ENCODE results near the gene BTD.
A peak's percentile ranks its signal among the peaks of the same experiment; 100 is the strongest.
"Not testable (repeated sequence)": the region's sequence is repeated elsewhere in the genome, so short reads cannot be mapped to it uniquely, and the experiment has no call there.

Gene BTD

DNA sequence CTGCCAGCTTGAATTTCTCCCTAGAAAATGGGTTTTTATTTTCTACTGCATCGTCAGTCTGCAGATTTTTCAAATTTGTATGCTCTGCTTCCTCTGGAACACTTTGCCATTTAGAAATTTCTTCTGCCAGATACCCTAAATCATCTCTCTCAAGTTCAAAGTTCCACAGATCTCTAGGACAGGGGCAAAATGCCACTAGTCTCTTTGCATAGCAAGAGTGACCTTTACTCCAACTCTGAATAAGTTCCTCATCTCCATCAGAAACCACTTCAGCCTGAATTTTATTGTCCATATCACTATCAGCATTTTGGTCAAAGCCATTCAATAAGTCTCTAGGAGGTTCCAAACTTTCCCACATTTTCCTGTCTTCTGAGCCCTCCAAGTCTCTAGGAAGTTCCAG, 3.0 kb downstream of the BTD start:
- DNase-seq = not testable (repeated sequence)

DNA sequence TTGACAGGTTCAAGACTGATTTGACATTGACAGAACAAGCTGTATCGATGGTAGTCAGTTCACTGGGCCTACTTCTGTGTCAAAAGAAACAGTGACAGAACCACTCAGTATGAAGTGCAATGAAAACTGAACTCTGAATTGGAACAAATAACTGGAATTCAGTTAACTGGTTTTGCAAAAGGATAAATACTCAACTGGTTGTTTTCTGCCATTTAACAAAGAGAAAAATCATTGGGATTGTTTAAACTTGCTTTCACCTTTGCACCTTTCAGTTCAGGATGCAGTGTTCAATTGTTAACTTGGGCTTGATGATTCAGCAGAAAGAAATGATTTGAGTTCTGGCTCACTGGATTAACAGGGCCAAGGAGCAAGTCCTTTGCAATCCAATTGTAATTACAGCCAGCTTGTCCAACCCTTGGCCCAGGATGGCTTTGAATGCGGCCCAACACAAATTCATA, 4.9 kb downstream of the BTD start:
- DNase-seq = no peak

- DNase-seq = no peak
These were observed 8.7 kb downstream of the BTD start for GRCh38 chr3:15610082-15610759.

GRCh38 chr3:15611018-15611417, 9.5 kb downstream of the BTD start:
- no peak for DNase-seq

DNA sequence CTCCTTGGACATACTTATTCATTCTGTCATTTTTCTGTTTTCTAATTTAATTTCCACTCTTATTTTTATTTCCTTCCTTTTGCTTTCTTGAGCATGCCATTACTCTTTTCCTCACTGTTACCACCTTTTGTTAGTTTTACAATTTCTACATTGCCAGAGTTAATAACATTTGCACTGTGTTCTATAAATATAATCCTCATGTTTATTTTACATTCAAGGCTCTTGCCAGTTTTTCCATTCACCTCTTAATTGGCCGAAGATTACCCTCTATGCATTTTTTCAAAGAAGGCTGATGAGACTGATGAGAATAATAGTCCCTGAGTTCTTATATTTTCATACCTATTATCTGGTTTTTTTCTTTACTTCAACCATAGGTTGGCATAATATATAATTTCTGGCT, 10.5 kb downstream of the BTD start:
- no peak for DNase-seq

GRCh38 chr3:15614958-15615357, 13.4 kb downstream of the BTD start:
- DNase-seq = no peak

- no peak for DNase-seq
These were observed 14.5 kb downstream of the BTD start for GRCh38 chr3:15616053-15616452.

- not testable (repeated sequence) for DNase-seq
These were observed 18.3 kb downstream of the BTD start for GRCh38 chr3:15619659-15620464.

DNA sequence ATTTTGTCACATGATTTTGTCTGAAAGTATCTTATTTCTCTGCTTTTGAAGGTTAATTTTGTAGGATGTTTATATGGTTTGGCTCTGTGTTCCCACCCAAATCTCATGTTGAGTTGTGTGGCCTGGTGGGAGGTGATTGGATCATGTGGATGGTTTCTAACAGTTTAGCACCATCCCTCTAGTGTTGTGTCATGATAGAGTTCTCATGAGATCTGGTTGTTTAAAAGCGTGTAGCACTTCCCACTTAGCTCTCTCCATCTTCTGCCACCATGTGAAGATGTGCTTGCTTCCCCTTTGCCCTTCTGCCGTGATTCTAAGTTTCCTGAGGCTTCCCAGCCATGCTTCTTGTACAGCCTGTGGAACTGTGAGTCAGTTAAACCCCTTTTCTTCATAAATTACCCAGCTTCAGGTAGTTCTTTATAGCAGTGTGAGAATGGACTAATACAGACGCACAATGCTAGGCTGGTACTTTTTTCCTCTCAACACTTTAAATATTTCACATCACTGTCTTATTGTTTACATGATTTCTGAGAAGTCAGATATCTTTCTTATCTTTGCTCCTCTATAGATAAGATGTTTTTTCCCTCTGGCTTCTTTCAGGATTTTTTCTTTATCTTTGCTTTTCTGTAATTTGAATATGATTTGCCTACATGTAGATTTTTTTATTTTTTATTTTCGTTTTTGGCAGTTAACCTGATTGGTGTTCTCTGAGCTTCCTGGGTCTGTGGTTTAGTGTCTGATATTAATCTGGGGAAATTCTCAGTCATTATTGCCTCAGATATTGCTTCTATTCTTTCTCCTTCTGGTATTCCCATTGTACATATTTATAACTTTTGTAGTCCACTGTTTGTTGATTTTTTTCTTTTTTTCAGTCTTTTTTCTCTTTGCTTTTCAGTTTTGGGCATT, 22.2 kb downstream of the BTD start:
- DNase-seq = peak; percentile 54

DNA sequence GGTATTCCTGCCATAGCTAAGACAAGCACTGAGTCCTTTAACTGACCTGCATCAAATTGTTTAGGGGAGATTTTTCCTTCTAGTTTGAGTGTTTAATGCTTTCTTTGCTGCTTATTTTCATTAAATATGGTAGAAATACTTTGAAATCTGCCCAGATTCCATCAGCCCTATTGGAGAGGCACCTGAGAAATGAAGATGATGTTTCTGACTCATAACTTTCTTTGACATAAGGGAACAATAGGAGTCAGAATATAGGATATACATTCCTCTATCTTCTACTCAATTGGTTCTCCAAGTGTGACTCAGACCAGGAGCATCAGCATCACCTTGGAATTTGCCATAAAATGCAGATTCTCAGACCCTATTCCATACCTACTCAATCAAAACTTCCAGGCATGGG, 27.4 kb downstream of the BTD start:
- no peak for DNase-seq

DNA sequence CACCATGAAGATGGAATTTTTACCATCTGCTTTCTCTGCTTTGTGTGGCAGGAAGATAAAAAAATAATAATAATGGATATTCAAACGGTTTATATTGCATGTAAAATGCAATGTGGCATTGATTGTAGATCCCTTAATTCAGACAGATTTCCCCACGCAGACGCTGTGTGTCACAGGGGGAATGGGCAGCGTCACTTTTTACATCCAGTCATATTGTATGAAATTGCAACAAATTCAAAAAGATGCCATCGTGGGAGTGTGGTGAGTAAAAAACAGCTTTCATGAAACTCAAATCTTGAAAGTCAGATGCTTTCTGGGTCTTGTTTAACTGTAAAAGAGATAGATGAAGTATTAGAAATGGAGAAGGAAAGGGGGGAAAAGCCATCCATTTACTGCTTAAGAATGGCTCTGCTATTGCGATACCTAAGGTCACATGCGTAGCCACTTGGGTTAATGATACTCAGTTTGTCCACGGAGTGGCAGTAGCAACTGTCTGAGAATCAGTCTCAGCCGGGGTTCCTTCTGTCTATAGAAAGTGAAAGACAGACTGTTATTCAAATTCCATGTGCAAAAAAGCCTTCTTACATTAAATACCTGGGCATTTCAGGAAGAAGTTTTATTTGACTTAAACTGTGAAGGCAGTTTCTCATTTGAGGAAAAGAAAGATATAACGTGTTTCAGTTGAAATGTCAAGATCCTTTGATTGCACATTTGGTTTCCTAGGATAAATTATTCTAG, 28.5 kb downstream of the BTD start:
- peak; percentile 82 for DNase-seq

GRCh38 chr3:15630646-15631350, 29.3 kb downstream of the BTD start:
- no peak for DNase-seq

DNA sequence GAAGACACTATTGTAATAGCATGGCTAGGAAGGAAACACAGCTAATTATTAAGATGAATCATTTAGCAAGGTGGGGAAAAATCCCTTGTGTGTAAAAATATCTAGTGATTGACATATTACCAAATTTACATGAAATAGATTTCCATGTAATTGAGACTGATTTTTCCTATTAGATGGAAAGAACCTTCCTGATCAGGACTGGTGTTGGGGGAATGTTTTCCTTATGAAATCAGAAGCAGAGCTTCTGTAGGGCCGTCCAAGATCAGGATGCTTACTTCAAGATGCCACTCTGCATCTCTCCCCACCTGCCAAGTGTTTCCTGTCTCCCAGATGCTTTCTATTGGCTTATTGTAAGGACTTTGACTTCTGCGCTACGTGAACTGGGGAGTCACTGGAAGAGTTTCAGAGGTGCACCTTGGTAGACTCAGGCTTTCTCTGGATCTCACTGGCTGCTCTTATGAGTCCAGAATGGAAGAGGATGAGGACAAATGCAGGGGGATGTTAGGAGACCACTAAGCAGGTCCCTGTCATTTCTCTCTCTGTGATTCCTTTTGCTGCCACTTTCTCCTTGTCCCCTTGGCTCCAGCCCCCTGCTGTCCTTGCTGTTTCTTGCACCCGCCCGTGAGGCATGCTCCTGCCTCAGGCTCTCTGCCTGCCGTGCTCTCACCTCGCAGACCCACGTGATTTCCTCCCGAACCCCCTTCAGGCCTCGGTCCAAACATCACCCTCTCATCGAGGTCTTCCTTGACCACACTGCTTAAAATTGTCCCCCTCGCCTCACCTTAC, 30.1 kb downstream of the BTD start:
- no peak for DNase-seq

DNA sequence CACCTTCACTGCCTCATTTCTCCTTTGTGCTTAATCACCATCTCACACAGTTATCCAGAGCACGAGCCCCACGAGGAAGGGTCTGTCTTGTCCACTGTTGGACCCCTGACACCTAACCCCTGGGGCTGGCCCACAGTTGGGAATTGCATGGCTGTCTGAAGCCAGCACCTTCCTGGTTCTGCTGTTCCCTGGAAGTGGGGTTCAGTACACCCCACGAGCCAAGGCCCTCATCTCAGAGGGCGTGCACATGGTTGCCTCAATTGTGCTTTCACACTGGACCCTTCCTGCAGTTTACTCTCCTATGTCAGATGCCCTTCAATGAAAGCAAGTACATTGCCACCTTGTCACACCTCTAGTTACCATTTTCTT, 30.7 kb downstream of the BTD start:
- no peak for DNase-seq

DNA sequence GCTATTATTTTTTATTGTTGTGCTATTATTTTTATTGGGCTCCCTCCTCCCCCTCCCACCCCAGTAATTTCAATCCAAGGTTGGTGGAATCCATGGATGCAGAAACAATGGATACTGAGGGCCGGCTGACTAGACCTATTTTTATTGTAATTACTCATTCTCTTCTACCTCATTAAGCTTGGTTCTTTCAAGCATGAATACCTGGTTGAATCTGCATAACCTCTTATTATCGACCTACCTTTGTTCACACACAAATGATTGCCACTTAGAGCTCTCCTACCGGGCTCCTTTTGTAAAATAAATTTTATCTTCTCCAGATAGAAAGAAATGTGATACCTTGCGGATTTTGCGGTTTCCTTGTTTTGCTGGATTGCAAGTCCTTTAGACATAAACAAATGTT, 31.6 kb downstream of the BTD start:
- DNase-seq = no peak

GRCh38 chr3:15633766-15634598, 32.4 kb downstream of the BTD start:
- DNase-seq = no peak

- no peak for DNase-seq
These were observed 33.1 kb downstream of the BTD start for GRCh38 chr3:15634671-15635070.

DNA sequence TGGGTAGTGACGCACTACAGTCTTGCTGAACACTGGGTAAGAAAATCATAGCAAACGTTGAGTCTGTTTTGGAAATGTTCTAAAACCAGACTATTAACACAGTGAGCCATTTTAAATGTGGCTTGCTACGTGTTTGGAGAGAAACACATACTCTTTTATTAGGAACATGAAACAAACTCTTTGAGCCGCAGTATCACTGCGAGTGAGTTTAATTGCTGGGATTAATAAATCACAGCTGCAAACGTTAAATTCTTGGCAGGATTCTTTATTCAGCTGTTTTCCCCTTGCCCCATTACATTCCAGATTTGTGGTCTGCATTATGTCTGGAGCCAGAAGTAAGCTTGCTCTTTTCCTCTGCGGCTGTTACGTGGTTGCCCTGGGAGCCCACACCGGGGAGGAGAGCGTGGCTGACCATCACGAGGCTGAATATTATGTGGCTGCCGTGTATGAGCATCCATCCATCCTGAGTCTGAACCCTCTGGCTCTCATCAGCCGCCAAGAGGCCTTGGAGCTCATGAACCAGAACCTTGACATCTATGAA, 33.6 kb downstream of the BTD start:
- DNase-seq = no peak

DNA sequence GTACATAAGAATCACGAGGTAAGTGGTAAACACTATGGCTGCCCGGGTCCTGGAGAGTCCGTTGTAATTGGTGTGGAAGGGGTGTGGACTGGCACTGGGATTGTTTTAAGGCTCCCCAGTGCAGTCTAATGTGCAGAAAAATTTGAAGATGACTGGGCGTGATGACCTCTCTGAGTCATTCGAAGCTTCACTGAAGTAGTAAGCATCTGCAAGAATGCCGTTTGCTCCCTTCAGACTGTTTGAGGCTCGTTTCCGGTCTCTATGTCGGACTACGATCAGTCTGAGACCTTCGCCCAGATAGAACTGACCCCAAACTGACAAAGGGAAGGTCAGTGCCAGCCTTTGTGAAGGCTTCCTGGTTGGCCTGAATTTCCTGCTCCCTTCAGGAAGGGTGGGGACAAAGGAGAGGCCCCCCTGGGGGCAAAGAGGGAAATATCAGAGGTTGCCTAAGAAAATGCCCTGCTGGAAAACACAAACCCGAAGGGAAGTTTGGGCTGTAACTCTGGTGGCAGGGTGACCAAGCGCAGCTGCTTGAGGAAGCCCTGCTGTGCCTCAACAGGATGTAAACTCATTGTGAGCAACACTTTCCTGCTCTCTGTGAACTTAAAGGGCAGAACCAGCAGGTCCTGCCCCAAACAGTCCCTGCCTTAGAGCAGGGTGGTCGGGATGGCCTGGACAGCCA, 34.6 kb downstream of the BTD start:
- DNase-seq = peak; percentile 19

Data from CD4-positive, alpha-beta T cell treated with Interleukin-10 for 1 hour (primary cell).